Endothelial cell of umbilical vein (primary cell): ENCODE data around the gene IRF3. TPM values are rescaled to one million over a fixed set of nuclear protein-coding genes. Genes with fewer than 3 reads are reported as not detected.

Experiments
- BruUV-seq: library from RNA; stranded (reverse); fragments of 400-500 nt; replicated peaks from 2 replicates; lab custom pipeline; 2021; lab: Mats Ljungman, UMichigan
- CTCF ChIA-PET: fragments of 300-600, 350-600 bp; sonication (Branson Sonifier 250); formaldehyde crosslinking; loops from one replicate; lab custom pipeline; 2021; ENCODE audit warnings: antibody characterized with exemption, inconsistent platforms; lab: Charles Lee
- POLR2A ChIA-PET: fragments of 300-600, 350-600 bp; sonication (Branson Sonifier 250); formaldehyde crosslinking; loops from one replicate; lab custom pipeline; 2021; ENCODE audit warnings: antibody characterized with exemption, inconsistent platforms; lab: Charles Lee
- DNase-seq: peaks from one replicate; pipeline ENCODE4 v3.0.0-alpha.2; 2011; ENCODE audit warnings: low read depth, low spot score
- FAIRE-seq: peaks from 2 replicates; lab custom pipeline; 2011; peaks lifted over from hg19 to GRCh38; lab: Jason Lieb, UNC
- H2AFZ ChIP-seq: 2 replicates; pipeline ENCODE4 v1.6.0; 2012; ENCODE audit warnings: low read depth, low read length, control low read depth, inconsistent platforms
- H3K27ac ChIP-seq: 2 replicates; pipeline ENCODE4 v1.5.1; 2011; ENCODE audit warnings: low read depth, mild to moderate bottlenecking, control low read depth, low read length, moderate library complexity; ENCODE audit not compliant: insufficient read depth
- H3K27me3 ChIP-seq, 2 experiments: 2 replicates each; pipeline versions ENCODE4 v1.6.0 to v1.6.1; 2011; ENCODE audit warnings: low read length in 2 of 2, mixed read lengths in 1 of 2; ENCODE audit not compliant: control insufficient read depth in 2 of 2, insufficient read depth in 2 of 2
- H3K36me3 ChIP-seq, 2 experiments: 2 replicates in 1 of 2; 3 replicates in 1 of 2; pipeline ENCODE4 v1.5.1; 2011; ENCODE audit warnings: low read length in 2 of 2, mild to moderate bottlenecking in 1 of 2, moderate library complexity in 1 of 2; ENCODE audit not compliant: control insufficient read depth in 2 of 2, insufficient read depth in 2 of 2; ENCODE audit errors: extremely low read depth in 1 of 2
- H3K4me1 ChIP-seq: 3 replicates; pipeline ENCODE4 v1.5.1; 2011; ENCODE audit warnings: mild to moderate bottlenecking, low read length; ENCODE audit not compliant: control insufficient read depth, insufficient read depth; ENCODE audit errors: extremely low read depth
- H3K4me2 ChIP-seq: 2 replicates; pipeline ENCODE4 v1.6.1; 2011; ENCODE audit warnings: low read length, control low read depth, mixed read lengths; ENCODE audit not compliant: insufficient read depth
- H3K4me3 ChIP-seq, 3 experiments: fragments of 200-600 bp in 1 of 3; sonication (generic), shearing (Covaris generic) in 1 of 3; replicated peaks in 1 of 3; 2 replicates each; pipeline ENCODE4 v1.5.1; 2011 to 2016; ENCODE audit warnings: control low read depth in 3 of 3, low read length in 3 of 3, mild to moderate bottlenecking in 2 of 3, inconsistent platforms in 1 of 3, low read depth in 1 of 3, moderate library complexity in 1 of 3; ENCODE audit not compliant: insufficient read depth in 1 of 3
- H3K79me2 ChIP-seq: 2 replicates; pipeline ENCODE4 v1.6.0; 2012; ENCODE audit warnings: low read length, inconsistent platforms; ENCODE audit not compliant: control insufficient read depth, insufficient read depth
- H3K9ac ChIP-seq: replicated peaks from 2 replicates; pipeline ENCODE3; 2011; ENCODE audit warnings: low read length, control low read depth; ENCODE audit not compliant: insufficient read depth; ENCODE audit errors: extremely low read depth
- H3K9me1 ChIP-seq: replicated peaks from 3 replicates; pipeline ENCODE4 v1.6.0; 2011; ENCODE audit warnings: mild to moderate bottlenecking, low read length; ENCODE audit not compliant: control insufficient read depth, insufficient read depth; ENCODE audit errors: extremely low read depth
- H3K9me3 ChIP-seq: replicated peaks from 2 replicates; pipeline ENCODE4 v1.5.1; 2012; ENCODE audit warnings: low read length, inconsistent platforms; ENCODE audit not compliant: control insufficient read depth, insufficient read depth
- H4K20me1 ChIP-seq: replicated peaks from 2 replicates; pipeline ENCODE3; 2011; ENCODE audit warnings: mild to moderate bottlenecking, low read length; ENCODE audit not compliant: control insufficient read depth, insufficient read depth; ENCODE audit errors: extremely low read depth
- EZH2 ChIP-seq: IDR thresholded peaks from 2 replicates; pipeline ENCODE4 v1.6.1; 2012; ENCODE audit warnings: borderline replicate concordance, low read depth, mild to moderate bottlenecking, moderate library complexity, low read length, inconsistent platforms; ENCODE audit not compliant: severe bottlenecking
- FOS ChIP-seq: IDR thresholded peaks from 2 replicates; pipeline ENCODE4 v1.6.1; 2011; ENCODE audit warnings: mild to moderate bottlenecking, low read length, moderate library complexity, borderline replicate concordance; ENCODE audit not compliant: insufficient read depth
- JUN ChIP-seq: IDR thresholded peaks from 2 replicates; pipeline ENCODE4 v1.6.1; 2011; ENCODE audit warnings: borderline replicate concordance, low read depth; ENCODE audit not compliant: insufficient read length, insufficient read depth
- MYC ChIP-seq: IDR thresholded peaks from one replicate; pipeline ENCODE4 v1.6.1; 2011; ENCODE audit warnings: mild to moderate bottlenecking, low read depth, low read length
- POLR2A ChIP-seq: IDR thresholded peaks from 2 replicates; pipeline ENCODE4 v1.6.1; 2012; ENCODE audit warnings: low read depth, mild to moderate bottlenecking, control low read depth, low read length
- dilution Hi-C: fragments of 300-500 bp; cut with MboI; formaldehyde crosslinking; loops from one replicate; pipeline ENCODE4 v1.15.0; 2019; ENCODE audit warnings: low sequenced_read_pairs; ENCODE audit not compliant: extremely low pct_ligation_motif_present
- intact Hi-C: fragments of 100-400 bp; cut with micrococcal nuclease; formaldehyde crosslinking; loops from one replicate; pipeline ENCODE4 v1.10.0; 2022
- polyA plus RNA-seq, 4 experiments: library from polyadenylated mRNA; depleted of rRNA in 3 of 4; stranded (reverse) in 3 of 4; unstranded in 1 of 4; fragments of >200 nt; gene quantifications; 2 replicates each; pipeline versions ENCODE4 v1.2.1 to v1.2.3, GENCODE V29; 2011 to 2012; ENCODE audit warnings: missing spikeins in 1 of 4
- total RNA-seq: library from RNA; stranded (reverse); gene quantifications from 2 replicates; pipeline ENCODE4 v1.2.3, GENCODE V29; 2021
- TF ChIP-seq, protein P1 (sequence below): IDR thresholded peaks from 2 replicates; pipeline ENCODE4 v1.6.1; 2011; ENCODE audit not compliant: insufficient read depth, insufficient read length
- TF ChIP-seq, protein P2 (sequence below), 2 donors: IDR thresholded peaks; 1 replicate in 1 of 2; 2 replicates in 1 of 2; pipeline ENCODE4 v1.5.1; 2011; ENCODE audit warnings: low read length in 2 of 2, mild to moderate bottlenecking in 2 of 2, moderate library complexity in 2 of 2, control low read depth in 1 of 2, inconsistent platforms in 1 of 2, low read depth in 1 of 2; ENCODE audit not compliant: insufficient read depth in 1 of 2; ENCODE audit errors: extremely low read depth in 1 of 2

The IRF3 gene
- total and polyA plus RNA-seq, 2 donors (not counting 3 experiments of a cell fraction or from before 2014, with no cell fraction given), result 64.8 to 73.5 TPM

DNA sequence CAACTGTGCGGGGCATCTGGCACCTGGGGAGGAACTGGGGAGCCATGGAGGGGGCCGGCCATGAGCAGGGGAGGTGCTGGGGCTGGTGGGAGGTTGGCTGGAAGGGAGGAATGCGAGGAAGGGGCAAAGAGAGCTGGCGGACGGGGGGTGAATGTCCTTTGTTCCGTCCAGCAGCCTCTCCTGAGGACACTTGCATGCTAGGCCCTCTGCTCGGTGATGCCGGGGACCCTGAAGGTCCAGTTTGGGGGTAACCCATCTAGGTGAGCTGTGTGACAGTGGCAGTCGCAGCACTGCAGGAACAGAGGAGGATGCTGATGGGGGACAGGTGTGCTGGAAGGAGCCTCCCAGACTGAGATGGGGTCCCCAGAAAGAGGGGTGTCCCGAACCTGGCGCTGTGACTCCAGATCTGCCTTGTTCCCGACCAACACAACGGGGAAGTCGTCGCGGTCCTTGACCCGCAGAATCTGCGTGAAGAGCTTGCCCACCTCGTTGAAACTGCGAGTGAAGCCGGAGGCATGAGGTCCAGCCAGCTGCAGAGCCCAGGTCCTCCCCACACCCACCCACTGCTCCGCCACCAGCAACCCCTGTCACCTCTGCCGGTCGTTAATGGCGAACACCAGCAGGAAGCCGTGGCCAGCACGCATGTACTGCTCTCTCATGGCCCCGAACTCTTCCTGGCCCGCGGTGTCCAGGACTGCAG lies 29.3 kb downstream of the IRF3 start:
- Histone ChIP-seq H3K27me3 (no peaks in the 10 kb centered on the region), H3K4me2 (no peak overlapping the region), H3K9me3 (no peaks in the 10 kb centered on the region), H2AFZ (no peak overlapping the region), H3K27ac (no peak overlapping the region), H3K4me1 (peaks cover 21% of the 10 kb centered on the region), H3K9ac (no peak overlapping the region), H3K9me1 (no peaks in the 10 kb centered on the region), H3K4me3 (no peak overlapping the region), H4K20me1 (no peaks in the 10 kb centered on the region), H3K36me3 (peaks cover 0 to 2% of the 10 kb centered on the region in 2 experiments), H3K79me2 (peaks cover 14% of the 10 kb centered on the region)
- FAIRE-seq, result no peak
- no peak for DNase-seq
- BruUV-seq, result no TSS peak
- no peak for TF ChIP-seq POLR2A
- TF ChIP-seq FOS, result no peak
- TF ChIP-seq JUN, result no peak
- no peak for TF ChIP-seq MYC
- TF ChIP-seq EZH2, result no peak
- TF ChIP-seq, protein P1, sequence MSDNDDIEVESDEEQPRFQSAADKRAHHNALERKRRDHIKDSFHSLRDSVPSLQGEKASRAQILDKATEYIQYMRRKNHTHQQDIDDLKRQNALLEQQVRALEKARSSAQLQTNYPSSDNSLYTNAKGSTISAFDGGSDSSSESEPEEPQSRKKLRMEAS, result no peak
- TF ChIP-seq, protein P2, sequence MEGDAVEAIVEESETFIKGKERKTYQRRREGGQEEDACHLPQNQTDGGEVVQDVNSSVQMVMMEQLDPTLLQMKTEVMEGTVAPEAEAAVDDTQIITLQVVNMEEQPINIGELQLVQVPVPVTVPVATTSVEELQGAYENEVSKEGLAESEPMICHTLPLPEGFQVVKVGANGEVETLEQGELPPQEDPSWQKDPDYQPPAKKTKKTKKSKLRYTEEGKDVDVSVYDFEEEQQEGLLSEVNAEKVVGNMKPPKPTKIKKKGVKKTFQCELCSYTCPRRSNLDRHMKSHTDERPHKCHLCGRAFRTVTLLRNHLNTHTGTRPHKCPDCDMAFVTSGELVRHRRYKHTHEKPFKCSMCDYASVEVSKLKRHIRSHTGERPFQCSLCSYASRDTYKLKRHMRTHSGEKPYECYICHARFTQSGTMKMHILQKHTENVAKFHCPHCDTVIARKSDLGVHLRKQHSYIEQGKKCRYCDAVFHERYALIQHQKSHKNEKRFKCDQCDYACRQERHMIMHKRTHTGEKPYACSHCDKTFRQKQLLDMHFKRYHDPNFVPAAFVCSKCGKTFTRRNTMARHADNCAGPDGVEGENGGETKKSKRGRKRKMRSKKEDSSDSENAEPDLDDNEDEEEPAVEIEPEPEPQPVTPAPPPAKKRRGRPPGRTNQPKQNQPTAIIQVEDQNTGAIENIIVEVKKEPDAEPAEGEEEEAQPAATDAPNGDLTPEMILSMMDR (IDR thresholded peaks at IDR 0.05; ENCODE audit: extremely low read depth in 1 of 2, insufficient read depth in 1 of 2, low read depth in 1 of 2, low read length in 2 of 2), result no peak
- intact Hi-C loops, result no loop called here
- ChIA-PET POLR2A (no interaction called here), CTCF (no interaction called here)
- dilution Hi-C loops, result no loop called here
